HepG2 (cell line): ENCODE data around the gene RBM12. TPM values are rescaled to one million over a fixed set of nuclear protein-coding genes. Genes with fewer than 3 reads are reported as not detected.
A peak's percentile ranks its signal among the peaks of the same experiment; 100 is the strongest.

Experiments
- CCAR2 ChIP-seq: fragments of 200-400 bp; formaldehyde crosslinking; optimal IDR thresholded peaks from 2 replicates; pipeline ENCODE3; 2018; ENCODE audit warnings: low read depth, mild to moderate bottlenecking, low read length, moderate library complexity
- CEBPB ChIP-seq: IDR thresholded peaks from 2 replicates; pipeline ENCODE4 v1.6.1; 2011; ENCODE audit warnings: low read depth, low read length, improper control_type of control experiment, borderline replicate concordance
- CREM ChIP-seq, 2 experiments: sonication (generic) in 1 of 2; formaldehyde crosslinking in 1 of 2; IDR thresholded peaks; 2 replicates each; pipeline versions ENCODE4 v1.4.0 to v1.6.1; 2016 to 2020; ENCODE audit warnings: antibody characterized with exemption in 1 of 2, mild to moderate bottlenecking in 1 of 2, missing genetic modification reagents in 1 of 2
- KDM5B ChIP-seq: sonication (generic); formaldehyde crosslinking; IDR thresholded peaks from 2 replicates; pipeline ENCODE4 v1.4.0; 2020; ENCODE audit warnings: missing genetic modification reagents, mild to moderate bottlenecking, borderline replicate concordance
- KLF9 ChIP-seq: IDR thresholded peaks from 2 replicates; pipeline ENCODE4 v1.6.1; 2016; ENCODE audit warnings: low read depth
- MEF2D ChIP-seq: sonication (generic); formaldehyde crosslinking; IDR thresholded peaks from 2 replicates; pipeline ENCODE4 v1.5.1; 2020; ENCODE audit warnings: mild to moderate bottlenecking, missing genetic modification reagents
- ONECUT2 ChIP-seq: sonication (generic); formaldehyde crosslinking; IDR thresholded peaks from 2 replicates; pipeline ENCODE4 v1.4.0; 2020; ENCODE audit warnings: missing genetic modification reagents
- PRMT3 ChIP-seq: sonication (generic); formaldehyde crosslinking; IDR thresholded peaks from 2 replicates; pipeline ENCODE4 v1.8.1; 2022; ENCODE audit warnings: low read depth, mild to moderate bottlenecking, moderate library complexity, missing genetic modification reagents, borderline replicate concordance
- RBM39 ChIP-seq: fragments of 200-400 bp; formaldehyde crosslinking; IDR thresholded peaks from one replicate; pipeline ENCODE4 v1.6.1; 2018; ENCODE audit warnings: antibody characterized with exemption, mild to moderate bottlenecking, low read depth, low read length; ENCODE audit not compliant: poor library complexity, severe bottlenecking
- REPIN1 ChIP-seq: sonication (generic); formaldehyde crosslinking; IDR thresholded peaks from 2 replicates; pipeline ENCODE4 v1.8.0; 2022; ENCODE audit warnings: missing genetic modification reagents, low read depth, mild to moderate bottlenecking, borderline replicate concordance
- RFX1 ChIP-seq: fragments of 450-650 bp; IDR thresholded peaks from 2 replicates; pipeline ENCODE4 v1.6.1; 2017
- SMAD9 ChIP-seq: sonication (generic); formaldehyde crosslinking; IDR thresholded peaks from 2 replicates; pipeline ENCODE4 v1.5.1; 2020; ENCODE audit warnings: mild to moderate bottlenecking, missing genetic modification reagents
- ZMAT3 ChIP-seq: sonication (generic); formaldehyde crosslinking; conservative IDR thresholded peaks from 2 replicates; pipeline ENCODE4 v1.7.0; 2021; ENCODE audit warnings: missing genetic modification reagents
- ZNF24 ChIP-seq: fragments of 450-650 bp; IDR thresholded peaks from 2 replicates; pipeline ENCODE4 v1.6.1; 2017; ENCODE audit warnings: antibody characterized with exemption, mild to moderate bottlenecking
- ZNF333 ChIP-seq: sonication (generic); formaldehyde crosslinking; IDR thresholded peaks from 2 replicates; pipeline ENCODE4 v1.4.0; 2020; ENCODE audit warnings: mild to moderate bottlenecking, missing genetic modification reagents, borderline replicate concordance
- ZNF441 ChIP-seq: sonication (generic); formaldehyde crosslinking; IDR thresholded peaks from 2 replicates; pipeline ENCODE4 v1.7.0; 2021; ENCODE audit warnings: missing genetic modification reagents, borderline replicate concordance
- ZNF451 ChIP-seq: sonication (generic); formaldehyde crosslinking; IDR thresholded peaks from 2 replicates; pipeline ENCODE4 v1.5.0; 2020; ENCODE audit warnings: mild to moderate bottlenecking, missing genetic modification reagents
- ZNF652 ChIP-seq: IDR thresholded peaks from 2 replicates; pipeline ENCODE4 v1.6.1; 2016; ENCODE audit warnings: low read depth, borderline replicate concordance
- ZNF781 ChIP-seq: sonication (generic); formaldehyde crosslinking; IDR thresholded peaks from 2 replicates; pipeline ENCODE4 v1.5.1; 2020; ENCODE audit warnings: borderline replicate concordance, mild to moderate bottlenecking, missing genetic modification reagents; ENCODE audit errors: not compliant biosample characterization
- polyA plus RNA-seq, 8 experiments: library from polyadenylated mRNA; depleted of rRNA in 3 of 8; stranded (reverse) in 7 of 8; unstranded in 1 of 8; fragments of >200 nt; fragmentation: Illumina TruSeq in 4 of 8; extraction: Trizol in 4 of 8; gene quantifications; 2 replicates each; pipeline versions ENCODE4 v1.2.1 to v1.2.3, GENCODE V29; 2011 to 2016; ENCODE audit warnings: low read depth in 4 of 8, missing spikeins in 1 of 8, mixed read lengths in 1 of 8; ENCODE audit not compliant: insufficient read depth in 1 of 8
- total RNA-seq, 5 experiments: library from RNA; depleted of rRNA; stranded (reverse); fragments of >200 nt; fragmentation: Illumina TruSeq; extraction: Trizol; gene quantifications; 2 replicates each; pipeline ENCODE4 v1.2.3, GENCODE V29; 2016; ENCODE audit warnings: low read depth in 1 of 5
- TF ChIP-seq, protein P1 (sequence below): sonication (generic); formaldehyde crosslinking; IDR thresholded peaks from 2 replicates; pipeline ENCODE4 v1.4.0; 2020; ENCODE audit warnings: missing genetic modification reagents, borderline replicate concordance
- TF ChIP-seq, protein P2 (sequence below): sonication (generic); formaldehyde crosslinking; IDR thresholded peaks from 2 replicates; pipeline ENCODE4 v1.4.0; 2020; ENCODE audit warnings: missing genetic modification reagents
- TF ChIP-seq, protein P3 (sequence below): sonication (generic); formaldehyde crosslinking; IDR thresholded peaks from 2 replicates; pipeline ENCODE4 v1.4.0; 2020; ENCODE audit warnings: low read depth, mild to moderate bottlenecking, missing genetic modification reagents
- TF ChIP-seq, protein P4 (sequence below): sonication (generic); formaldehyde crosslinking; IDR thresholded peaks from 2 replicates; pipeline ENCODE4 v1.4.0; 2020; ENCODE audit warnings: missing genetic modification reagents

Gene RBM12
- total and polyA plus RNA-seq, 2 of the 13 experiments (the other 11 are each of a cell fraction or from before 2014, with no cell fraction given) = 97.9 to 104 TPM

DNA sequence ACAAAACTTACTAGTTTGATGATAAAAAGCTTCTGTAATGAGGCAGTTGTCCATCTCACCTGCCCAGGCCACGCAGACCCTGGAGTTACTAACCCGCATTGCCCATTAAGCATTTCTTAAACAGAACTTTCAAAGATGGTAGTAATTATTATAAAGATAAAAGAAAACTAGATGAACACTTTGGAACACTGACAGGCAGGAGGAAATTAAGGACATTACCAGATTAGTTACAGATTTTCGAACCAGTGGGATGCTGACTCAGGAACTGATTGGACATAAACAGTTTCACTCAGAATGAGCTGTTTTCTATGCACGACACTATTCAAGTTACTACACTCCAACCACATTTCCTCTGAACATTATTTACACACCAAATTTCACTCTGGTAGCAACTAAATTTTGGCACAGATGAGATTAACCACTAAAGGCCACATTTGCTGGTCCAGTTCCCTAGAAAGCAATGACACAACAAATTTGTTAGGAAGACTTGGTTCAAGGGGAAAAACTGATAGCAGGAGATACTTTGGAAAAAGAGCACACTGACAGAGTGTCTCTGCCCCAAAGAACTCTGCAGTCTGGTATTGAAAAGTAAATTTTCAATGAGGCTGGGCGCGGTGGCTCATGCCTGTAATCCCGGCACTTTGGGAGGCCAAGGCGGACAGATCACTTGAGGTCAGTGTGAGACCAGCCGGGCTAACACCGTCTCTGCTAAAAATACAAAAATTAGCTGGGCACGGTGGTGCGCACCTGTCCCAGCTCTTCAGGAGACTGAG, 37.5 kb upstream of the RBM12 start (continued):
- no peak for TF ChIP-seq ZNF451
- no peak for TF ChIP-seq MEF2D (CRISPR knock-in tag)
- no peak for TF ChIP-seq ZMAT3 (CRISPR knock-in tag)
- no peak for TF ChIP-seq SMAD9 (CRISPR knock-in tag)
- TF ChIP-seq, protein P1, sequence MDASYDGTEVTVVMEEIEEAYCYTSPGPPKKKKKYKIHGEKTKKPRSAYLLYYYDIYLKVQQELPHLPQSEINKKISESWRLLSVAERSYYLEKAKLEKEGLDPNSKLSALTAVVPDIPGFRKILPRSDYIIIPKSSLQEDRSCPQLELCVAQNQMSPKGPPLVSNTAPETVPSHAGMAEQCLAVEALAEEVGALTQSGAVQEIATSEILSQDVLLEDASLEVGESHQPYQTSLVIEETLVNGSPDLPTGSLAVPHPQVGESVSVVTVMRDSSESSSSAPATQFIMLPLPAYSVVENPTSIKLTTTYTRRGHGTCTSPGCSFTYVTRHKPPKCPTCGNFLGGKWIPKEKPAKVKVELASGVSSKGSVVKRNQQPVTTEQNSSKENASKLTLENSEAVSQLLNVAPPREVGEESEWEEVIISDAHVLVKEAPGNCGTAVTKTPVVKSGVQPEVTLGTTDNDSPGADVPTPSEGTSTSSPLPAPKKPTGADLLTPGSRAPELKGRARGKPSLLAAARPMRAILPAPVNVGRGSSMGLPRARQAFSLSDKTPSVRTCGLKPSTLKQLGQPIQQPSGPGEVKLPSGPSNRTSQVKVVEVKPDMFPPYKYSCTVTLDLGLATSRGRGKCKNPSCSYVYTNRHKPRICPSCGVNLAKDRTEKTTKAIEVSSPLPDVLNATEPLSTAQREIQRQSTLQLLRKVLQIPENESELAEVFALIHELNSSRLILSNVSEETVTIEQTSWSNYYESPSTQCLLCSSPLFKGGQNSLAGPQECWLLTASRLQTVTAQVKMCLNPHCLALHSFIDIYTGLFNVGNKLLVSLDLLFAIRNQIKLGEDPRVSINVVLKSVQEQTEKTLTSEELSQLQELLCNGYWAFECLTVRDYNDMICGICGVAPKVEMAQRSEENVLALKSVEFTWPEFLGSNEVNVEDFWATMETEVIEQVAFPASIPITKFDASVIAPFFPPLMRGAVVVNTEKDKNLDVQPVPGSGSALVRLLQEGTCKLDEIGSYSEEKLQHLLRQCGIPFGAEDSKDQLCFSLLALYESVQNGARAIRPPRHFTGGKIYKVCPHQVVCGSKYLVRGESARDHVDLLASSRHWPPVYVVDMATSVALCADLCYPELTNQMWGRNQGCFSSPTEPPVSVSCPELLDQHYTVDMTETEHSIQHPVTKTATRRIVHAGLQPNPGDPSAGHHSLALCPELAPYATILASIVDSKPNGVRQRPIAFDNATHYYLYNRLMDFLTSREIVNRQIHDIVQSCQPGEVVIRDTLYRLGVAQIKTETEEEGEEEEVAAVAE (CRISPR knock-in tag) = no peak
- TF ChIP-seq ZNF441 (CRISPR knock-in tag) = no peak
- TF ChIP-seq, protein P2, sequence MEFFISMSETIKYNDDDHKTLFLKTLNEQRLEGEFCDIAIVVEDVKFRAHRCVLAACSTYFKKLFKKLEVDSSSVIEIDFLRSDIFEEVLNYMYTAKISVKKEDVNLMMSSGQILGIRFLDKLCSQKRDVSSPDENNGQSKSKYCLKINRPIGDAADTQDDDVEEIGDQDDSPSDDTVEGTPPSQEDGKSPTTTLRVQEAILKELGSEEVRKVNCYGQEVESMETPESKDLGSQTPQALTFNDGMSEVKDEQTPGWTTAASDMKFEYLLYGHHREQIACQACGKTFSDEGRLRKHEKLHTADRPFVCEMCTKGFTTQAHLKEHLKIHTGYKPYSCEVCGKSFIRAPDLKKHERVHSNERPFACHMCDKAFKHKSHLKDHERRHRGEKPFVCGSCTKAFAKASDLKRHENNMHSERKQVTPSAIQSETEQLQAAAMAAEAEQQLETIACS = no peak
- no peak for TF ChIP-seq ZNF24
- TF ChIP-seq REPIN1 (CRISPR knock-in tag) = 0 out of 2 replicates have a peak, but pooled peaks have one; percentile 67
- TF ChIP-seq KLF9 (CRISPR knock-in tag) = no peak
- no peak for TF ChIP-seq CCAR2
- TF ChIP-seq ZNF652 (CRISPR knock-in tag) = no peak
- no peak for TF ChIP-seq CREM (IDR thresholded peaks at IDR 0.05)
- no peak for TF ChIP-seq CREM (CRISPR knock-in tag; IDR thresholded peaks at IDR 0.05)
- no peak for TF ChIP-seq ONECUT2 (CRISPR knock-in tag)
- peak; percentile 13 for TF ChIP-seq RBM39
- TF ChIP-seq CEBPB = no peak
- no peak for TF ChIP-seq ZNF333 (CRISPR knock-in tag)
- TF ChIP-seq, protein P3, sequence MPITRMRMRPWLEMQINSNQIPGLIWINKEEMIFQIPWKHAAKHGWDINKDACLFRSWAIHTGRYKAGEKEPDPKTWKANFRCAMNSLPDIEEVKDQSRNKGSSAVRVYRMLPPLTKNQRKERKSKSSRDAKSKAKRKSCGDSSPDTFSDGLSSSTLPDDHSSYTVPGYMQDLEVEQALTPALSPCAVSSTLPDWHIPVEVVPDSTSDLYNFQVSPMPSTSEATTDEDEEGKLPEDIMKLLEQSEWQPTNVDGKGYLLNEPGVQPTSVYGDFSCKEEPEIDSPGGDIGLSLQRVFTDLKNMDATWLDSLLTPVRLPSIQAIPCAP (CRISPR knock-in tag) = no peak
- peak; percentile 75 for TF ChIP-seq ZNF781
- no peak for TF ChIP-seq KDM5B (CRISPR knock-in tag)
- 0 out of 2 replicates have a peak, but pooled peaks have one; percentile 82 for TF ChIP-seq PRMT3 (CRISPR knock-in tag)
- TF ChIP-seq RFX1 = no peak
- TF ChIP-seq, protein P4, sequence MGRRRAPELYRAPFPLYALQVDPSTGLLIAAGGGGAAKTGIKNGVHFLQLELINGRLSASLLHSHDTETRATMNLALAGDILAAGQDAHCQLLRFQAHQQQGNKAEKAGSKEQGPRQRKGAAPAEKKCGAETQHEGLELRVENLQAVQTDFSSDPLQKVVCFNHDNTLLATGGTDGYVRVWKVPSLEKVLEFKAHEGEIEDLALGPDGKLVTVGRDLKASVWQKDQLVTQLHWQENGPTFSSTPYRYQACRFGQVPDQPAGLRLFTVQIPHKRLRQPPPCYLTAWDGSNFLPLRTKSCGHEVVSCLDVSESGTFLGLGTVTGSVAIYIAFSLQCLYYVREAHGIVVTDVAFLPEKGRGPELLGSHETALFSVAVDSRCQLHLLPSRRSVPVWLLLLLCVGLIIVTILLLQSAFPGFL (CRISPR knock-in tag) = no peak
